Left lobe of liver (tissue), 2 donors: Measurements from ENCODE around the gene IFRD1. TPM values are rescaled to one million over a fixed set of nuclear protein-coding genes. Genes with fewer than 3 reads are reported as not detected.

Experiments
- ATAC-seq: fragments of 200-7000 bp; cut with Tn5 transposase; one replicate; pipeline ENCODE4 v1.9.1; 2020; ENCODE audit warnings: mild to moderate bottlenecking, moderate library complexity
- DNase-seq: peaks from one replicate; pipeline ENCODE4 v3.0.0-alpha.2; 2020; ENCODE audit warnings: low spot score
- total RNA-seq: library from RNA; stranded (reverse); gene quantifications from one replicate; pipeline ENCODE4 v1.2.1, GENCODE V29; 2021
- donor health status: DM: no; HTN: no; CAD: no; lungs with moderate emphysema.
- donor health status: DM: no; HTN: yes; CAD: no.

The IFRD1 gene, protein sequence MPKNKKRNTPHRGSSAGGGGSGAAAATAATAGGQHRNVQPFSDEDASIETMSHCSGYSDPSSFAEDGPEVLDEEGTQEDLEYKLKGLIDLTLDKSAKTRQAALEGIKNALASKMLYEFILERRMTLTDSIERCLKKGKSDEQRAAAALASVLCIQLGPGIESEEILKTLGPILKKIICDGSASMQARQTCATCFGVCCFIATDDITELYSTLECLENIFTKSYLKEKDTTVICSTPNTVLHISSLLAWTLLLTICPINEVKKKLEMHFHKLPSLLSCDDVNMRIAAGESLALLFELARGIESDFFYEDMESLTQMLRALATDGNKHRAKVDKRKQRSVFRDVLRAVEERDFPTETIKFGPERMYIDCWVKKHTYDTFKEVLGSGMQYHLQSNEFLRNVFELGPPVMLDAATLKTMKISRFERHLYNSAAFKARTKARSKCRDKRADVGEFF
- total RNA-seq = 27.6 TPM

DNA sequence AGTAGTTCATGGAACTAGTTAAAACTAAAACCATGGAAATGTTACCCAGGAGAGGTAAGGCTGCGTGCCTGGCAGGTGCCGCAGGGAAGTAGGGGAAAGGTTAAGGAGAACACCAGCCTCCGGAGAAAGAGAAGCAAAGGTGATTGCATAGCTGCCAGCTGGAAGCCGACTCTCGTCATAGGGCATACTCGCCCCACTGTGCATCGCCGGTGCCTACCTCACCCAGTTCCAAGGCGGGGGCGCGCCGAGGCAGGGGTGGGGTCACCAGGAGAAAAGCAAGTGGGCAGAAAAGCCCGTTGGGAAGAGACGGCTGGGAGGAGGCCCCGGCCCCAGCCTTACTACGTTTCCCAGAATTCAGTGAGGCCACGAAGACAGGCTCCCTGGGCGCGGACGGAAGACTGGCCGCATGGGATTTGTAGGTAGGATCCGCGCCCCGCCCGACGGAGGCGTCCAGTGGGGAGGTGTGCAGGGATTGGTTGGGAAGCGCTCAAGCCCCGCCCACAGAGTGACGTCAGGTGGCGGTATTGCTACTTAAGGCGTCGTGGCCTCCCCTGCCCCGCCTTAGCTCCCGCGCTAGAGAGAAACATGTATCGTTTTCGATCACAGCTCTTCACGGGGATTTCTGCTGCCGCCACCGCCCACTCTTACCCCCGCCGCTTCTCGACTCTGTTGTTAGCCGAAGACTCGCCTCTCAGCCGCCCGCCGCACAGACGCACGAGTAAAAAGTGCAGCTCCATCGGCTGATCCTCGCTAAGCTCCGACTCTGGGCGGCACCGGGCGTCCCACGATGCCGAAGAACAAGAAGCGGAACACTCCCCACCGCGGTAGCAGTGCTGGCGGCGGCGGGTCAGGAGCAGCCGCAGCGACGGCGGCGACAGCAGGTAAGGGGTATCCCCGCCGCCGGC lies at the start of gene IFRD1:
Gene IFRD1 (plus strand): TSS at position 559 of the 905 bp plus-strand sequence. CDS start 229 bp downstream, at position 788.
- ATAC-seq (peak; percentile 86), DNase-seq (peak; percentile 99)

DNA sequence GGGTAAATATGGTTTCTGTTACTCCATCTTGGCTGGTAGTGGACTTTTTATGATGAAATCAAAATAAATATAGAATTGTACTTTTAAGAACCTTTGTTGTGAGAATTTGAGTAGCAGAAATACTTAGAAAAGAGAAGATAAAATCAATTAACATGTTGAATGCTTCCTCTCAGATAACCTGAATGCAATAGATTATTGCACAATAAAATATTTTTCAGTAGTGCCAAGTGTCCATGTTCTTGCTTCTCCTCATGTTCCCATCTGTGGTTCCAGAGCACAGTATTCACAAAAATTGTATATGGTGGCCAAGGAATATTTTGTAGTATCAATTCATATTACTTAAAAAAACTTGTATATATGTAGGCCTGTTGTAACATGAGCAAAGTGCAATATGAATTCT lies 45.9 kb upstream of the IFRD1 start:
- no peak for DNase-seq
- ATAC-seq = no peak

DNA sequence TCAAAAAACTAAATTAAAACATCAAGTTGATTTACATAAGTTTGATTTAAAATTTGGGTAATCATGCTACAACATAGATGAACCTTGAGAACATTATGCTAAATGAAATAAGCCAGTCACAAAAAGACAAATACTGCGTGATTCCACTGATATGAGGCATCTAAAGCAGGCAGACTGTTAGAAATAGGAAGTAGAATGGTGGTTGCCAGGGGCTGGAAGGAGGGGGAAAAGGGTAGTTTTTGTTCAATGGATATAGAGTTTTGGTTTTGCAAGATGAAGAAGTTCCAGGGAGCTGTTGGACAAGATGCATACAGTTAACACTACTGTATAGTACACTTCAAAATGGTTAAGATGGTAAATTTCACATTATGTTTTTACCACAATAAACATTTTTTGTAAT lies 45.0 kb upstream of the IFRD1 start:
- DNase-seq = no peak
- ATAC-seq = no peak

DNA sequence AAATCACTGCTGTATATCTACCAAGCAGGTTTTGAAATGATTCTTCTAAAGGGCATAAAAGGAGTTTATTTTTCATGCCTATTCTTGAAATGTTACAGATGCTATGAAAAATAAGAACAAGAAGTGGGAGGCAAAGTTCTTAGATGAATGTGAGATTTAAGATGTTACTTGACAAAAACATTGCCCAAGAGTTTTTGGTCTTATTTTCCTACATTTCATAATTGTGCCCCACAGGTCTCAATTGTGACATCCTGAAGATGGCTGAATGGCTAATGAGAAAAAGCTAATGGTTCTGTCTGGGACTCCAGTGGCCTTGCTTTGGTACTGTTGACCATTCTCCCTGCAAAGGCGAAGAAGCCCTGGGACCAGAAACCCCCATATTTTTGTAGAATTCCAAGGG lies 43.0 kb upstream of the IFRD1 start:
- DNase-seq = no peak
- ATAC-seq = no peak

DNA sequence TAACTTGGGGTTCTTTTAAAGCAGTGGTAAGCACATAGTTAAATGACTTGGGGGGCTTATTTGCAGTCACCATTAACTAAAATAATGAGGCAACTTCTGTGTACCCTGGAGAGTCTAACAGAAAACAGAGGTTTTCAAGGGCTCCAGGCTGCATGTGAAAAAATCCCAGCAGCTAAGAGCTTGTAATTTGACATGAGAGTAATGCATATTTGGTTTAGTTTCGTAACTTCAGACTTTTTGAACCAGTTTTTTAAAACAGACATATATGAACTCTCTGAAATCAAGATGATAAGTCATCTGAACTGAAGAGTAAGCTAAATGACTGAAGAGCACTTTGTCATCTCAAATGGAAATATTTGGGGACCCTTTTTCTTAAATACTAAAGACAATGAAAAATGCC lies 40.2 kb upstream of the IFRD1 start:
- DNase-seq (no peak), ATAC-seq (no peak)

DNA sequence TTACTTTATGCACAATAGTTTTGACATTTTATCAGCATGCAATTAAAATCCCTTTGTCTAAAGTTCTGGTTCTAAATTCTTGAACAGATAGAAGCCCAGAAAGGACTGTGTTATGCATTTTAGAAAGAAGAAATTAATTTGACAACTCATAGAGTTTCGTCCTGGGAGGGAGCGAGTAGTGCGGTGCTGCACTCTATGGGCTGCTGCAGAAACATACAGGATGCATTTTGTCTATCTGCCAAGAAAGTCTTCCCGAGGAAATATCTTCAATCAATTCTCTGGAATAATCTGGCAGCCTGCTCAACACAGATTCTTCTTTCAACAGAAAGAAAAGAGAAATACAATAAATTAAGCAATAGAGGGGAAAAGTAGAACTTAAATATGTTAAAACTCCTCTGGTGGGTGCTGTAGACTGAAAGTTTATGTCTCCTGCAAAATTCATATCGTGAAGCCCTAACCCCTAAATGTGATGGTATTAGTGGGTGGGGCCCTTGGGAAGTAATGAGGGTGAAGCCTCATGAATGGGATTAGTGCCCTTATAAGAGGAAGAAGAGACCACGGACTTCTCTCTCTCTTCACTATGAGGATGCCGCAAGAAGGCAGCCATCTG lies 39.0 kb upstream of the IFRD1 start:
- peak; percentile 92 for ATAC-seq

DNA sequence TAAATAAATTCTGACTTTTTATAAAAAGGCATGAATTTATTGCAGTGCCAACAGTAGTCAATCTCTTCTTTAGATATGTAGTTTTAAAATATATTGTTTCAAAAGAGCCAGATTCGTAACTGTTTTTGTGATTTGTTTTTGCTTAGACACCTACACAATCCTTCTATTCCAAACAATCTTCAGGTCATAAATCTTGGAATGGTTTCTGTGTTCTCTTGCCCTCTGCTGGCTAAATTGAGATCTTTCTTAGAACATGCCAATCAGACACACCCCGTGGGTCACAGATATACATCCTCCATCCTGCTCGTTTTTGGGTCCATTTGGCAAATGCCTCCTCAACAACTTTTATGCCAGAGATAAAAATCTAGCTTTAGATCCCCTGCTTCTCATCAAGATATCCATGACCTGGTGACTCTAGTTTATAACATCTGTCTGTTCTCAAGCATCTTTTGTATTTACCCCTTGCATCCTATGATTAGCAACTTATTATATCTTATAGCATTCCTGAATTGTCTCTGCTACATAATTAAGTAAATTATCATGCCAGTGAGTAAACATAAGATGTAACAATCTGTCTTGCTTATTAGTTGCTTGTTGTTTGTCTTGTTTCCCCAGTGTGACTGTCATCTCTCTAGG lies 35.3 kb upstream of the IFRD1 start:
- ATAC-seq (peak; percentile 89), DNase-seq (no peak)

More for the DNA sequence above, 39.0 kb upstream of the IFRD1 start:
- no peak for DNase-seq

DNA sequence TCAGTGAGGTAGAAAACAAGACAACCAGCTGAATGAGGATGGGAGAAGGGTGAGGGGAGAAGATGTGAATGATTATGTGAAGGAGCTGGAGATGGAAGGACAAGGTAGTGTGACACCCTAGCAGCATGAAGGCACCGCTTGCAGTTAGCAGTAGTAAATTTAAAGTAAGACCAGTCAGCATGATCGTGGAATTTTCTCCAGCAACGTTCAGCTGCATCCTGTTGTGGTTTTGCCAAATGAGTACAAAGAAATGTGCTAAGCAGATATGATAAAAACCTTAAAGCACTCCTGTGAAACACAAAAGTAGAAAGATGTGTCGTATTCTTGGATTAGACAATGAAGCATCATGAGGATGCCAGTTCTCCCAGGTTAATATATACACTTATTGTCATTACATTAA lies 34.1 kb upstream of the IFRD1 start:
- no peak for ATAC-seq
- DNase-seq = no peak

DNA sequence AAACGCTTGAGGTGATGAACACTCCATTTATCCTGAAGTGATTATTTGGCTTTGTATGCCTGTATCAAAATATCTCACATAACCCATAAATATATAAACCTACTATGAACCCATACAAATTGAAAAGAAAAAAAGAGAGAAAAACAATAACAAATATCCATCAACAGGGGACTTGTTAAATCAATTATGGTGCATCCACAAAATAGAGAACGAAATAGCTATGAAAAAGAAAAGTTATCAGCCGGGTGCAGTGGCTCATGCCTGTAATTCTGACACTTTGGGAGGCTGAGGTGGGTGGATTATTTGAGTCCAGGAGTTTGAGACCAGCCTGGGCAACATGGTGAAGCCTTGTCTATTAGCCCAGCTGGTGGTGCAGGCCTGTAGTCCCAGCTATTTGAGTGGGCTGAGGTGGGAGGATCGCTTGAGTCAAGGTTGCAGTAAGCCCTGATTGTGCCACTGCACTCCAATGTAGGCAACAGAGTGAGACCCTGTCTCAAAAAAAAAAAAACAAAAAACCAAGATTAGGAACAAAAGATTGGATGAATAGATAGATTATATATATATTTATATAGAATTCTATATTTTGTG lies 30.6 kb upstream of the IFRD1 start:
- ATAC-seq = no peak
- no peak for DNase-seq

DNA sequence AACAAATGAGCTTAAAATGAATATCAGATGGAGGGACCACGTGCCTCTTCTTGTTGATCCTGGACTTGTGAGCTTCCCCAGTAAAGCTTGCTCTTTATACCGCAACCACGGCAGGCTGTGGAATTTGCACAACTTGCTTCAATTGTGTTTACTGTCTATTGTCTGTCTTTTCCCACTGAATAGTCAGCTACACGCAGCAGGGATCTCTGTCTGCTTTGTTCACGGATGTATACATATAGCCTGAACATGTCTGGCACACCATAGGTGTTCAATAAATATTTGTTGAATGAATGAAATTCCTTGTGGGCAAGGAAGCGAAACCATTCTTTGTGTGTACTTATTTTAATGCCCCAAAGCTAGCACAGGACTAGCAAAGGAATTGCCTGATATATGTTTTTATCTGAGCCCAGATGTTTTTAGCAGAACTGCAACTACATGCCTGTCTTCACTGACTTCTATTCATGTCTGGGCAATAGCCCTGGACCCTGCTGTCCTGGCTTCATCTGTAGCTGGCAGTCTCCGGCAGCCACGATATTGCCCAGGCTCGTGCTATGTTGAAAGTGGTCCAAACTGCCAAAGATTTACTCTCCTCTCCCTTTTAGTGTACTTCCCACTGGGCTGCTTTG lies 29.9 kb upstream of the IFRD1 start:
- ATAC-seq (no peak), DNase-seq (no peak)

DNA sequence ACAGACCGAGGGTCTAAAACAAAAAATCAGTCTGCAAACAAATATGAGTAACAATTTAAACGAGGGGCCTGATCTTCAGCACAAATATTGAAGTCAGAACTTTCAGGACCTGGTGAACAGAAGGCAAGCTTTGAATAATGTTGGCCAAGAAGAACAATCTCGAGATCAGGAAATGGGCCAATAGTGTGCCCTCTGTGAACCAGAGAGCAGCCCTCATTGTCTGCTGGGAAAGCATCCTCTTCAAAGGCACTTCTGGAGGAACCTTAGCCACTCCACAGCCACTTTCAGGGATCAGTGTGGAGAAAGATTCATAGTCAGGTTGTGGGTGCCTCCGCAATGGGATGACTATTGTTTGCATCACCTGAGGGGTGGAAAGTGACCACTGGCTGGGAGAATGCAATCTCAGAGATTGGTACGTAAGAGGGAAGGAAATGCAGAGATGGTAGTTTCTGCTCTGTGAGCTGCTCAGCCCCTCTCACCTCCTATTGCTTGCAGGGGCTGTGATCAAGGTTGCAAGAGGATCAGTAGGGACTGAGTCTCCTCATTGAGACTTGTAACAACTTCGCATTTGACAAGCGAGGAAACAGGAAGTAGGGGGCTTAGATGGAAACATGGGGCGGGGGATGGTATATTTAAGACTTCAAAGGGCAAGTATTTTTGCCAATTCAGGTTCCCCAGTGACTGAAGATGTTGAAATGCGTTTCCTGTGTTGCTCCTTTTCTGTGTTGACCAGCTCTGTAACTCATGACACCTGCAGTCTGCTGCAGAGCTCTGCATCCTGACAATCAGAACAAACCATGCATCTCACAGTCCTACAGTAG lies 28.4 kb upstream of the IFRD1 start:
- no peak for ATAC-seq

DNA sequence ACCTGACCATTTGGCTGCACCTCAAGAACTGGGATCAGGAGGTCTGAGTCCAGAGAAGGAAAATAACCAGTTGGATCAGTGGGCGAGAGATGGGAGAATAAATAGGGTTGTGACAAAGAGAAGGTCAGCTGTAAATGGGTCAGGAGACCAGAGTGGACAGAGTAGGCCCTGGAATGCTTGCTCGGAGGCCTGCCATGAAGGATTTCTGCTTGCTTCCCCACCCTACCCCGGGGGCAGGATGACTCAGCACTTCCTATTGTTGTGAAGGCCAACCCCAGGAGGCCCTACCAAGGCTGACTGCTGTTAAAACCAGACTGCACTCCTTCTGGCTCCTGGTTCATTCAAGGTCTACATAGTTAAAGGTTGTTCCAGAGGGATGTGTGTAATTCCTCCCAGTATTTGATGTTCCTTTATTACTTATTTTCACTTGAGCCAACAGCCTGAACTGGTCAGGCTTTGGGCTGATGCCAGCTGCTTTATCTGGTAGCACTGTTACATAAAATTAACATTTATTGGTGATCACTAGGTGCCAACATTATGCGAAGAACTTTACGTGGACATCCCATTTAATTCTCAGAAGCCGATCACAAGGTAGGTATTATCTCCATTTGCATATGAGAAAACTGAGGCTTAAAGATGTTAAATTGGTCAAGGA lies 27.3 kb upstream of the IFRD1 start:
- ATAC-seq = peak; percentile 36
- peak; percentile 55 for DNase-seq

More for the DNA sequence above, 28.4 kb upstream of the IFRD1 start:
- DNase-seq = no peak

DNA sequence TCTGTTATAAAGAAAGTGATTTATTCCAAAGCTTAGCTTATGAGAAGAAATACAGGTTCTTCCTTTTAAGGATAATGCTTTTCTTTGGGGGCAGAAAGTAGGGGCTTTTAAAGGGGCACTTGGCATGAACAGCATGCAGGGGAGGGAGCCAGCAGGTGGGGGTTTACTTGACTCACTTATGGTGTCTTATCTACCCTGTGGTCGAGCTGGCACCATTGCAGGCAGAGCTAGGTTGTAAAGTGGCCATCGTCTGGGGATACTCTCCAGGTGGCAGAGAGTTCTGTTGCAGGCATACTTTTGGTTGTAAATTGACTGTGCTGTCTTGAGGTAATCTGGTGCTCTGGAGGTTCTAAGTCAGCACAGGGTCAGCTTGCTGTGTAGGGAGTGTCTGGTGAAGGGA lies 26.3 kb upstream of the IFRD1 start:
- ATAC-seq = no peak
- DNase-seq = no peak

DNA sequence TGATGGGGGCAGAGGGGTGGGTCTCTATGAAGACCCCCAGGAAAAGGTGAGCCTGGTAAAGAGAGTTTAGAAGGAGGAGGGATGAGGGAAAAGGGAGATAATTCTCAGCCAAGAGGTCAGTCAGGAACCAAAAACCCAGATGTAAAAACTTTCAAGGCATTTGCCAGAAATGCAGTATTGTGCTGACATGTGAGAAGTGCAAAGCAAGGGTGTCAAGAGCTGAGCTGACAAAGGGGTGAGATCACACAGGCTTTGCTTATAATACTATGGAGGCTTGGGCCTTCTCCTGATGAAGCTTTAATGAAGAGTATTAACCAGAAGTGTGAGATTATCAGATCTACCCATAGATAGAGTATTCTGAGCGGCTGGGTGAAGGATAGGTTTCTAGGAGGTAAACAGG lies 22.3 kb upstream of the IFRD1 start:
- DNase-seq (no peak), ATAC-seq (no peak)

DNA sequence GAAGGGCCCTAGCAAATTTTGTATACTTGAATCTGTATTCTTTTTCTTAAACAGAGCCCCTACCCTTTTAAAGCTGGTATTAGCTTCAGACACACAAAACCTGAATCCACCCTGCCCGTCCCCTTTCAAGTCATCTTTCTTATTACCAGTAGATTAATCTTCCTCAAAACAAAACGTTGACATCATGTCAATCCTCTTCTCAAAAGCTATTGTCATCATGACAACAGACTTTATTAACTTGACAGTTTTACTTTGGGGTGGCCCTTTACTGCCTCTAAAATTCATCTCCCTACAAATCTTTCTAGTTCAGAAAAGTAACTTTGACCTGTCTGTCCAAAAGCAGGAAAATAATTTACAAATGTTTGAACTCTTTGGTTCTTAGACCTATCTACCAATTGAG lies 21.5 kb upstream of the IFRD1 start:
- no peak for ATAC-seq

DNA sequence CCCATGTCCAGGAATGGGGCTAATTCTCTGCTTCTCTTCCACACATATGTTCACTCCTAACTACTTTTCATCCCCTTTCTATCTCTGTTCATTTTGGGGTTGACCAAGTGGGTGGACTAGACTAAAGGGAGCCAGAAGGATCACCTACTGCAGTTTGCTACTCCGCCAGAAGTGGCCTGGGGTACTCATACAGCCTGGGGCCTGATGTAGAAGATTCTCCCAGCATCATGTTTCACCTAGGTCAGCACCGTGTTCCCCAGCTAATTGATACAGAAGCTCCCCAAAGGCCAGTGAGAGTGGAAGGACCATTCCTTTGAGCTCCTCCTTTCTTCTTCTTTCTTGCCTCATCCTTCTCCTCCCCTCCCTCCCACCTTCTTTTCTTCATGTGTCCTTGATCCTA lies 19.6 kb upstream of the IFRD1 start:
- no peak for ATAC-seq
- DNase-seq = no peak

More for the DNA sequence above, 21.5 kb upstream of the IFRD1 start:
- no peak for DNase-seq

DNA sequence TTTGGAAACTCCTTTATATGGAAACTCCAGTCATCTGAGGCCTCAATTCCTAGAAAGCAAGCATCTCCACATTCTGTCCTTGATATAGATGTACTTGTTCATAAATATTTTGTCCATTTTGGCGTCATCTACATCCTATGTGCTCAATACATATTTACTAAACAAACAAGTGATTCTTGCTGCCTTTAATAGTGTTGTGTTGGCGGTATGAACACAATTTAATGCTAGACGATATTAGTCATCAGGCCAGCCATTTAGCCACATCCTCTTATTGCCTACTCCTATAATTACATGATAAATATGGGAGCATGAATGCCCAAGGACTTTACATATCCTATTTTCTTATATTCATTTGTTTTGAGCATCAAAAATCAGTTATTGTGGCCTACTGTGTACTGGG lies 18.5 kb upstream of the IFRD1 start:
- no peak for DNase-seq
- ATAC-seq = no peak

DNA sequence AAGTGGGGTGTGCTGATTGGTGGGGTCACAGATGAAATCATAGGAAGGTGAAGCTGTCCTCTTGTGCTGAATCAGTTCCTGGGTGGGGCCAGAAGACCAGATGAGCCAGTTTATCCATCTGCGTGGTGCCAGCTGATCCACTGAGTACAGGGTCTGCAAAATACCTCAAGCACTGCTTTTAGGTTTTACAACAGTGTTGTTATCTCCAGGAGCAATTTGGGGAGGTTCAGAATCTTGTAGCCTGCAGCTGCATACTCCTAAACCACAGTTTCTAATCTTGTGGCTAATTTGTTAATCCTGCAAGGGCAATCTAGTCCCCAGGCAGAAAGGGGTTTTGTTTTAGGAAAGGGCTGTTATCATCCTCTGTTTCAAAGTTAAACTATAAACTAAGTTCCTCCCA lies 17.0 kb upstream of the IFRD1 start:
- DNase-seq (no peak), ATAC-seq (no peak)

DNA sequence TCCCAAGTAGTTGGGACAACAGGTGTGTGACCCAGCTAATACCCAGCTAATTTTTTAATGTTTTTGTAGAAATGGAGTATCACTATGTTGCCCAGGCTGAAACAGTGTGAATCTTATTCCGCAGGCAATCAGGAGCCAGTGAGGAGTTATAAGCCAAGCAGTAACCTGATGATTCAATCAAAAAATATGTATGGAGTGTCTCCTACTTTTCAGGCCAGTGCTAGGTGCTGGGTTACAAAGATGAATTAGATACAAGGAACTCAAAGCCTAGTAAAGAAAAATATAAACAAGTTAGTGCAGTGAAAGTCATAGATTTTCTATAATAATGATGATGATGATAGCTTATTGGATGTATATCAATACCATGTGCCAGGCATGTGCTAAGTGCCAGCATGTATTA lies 13.2 kb upstream of the IFRD1 start:
- ATAC-seq (no peak), DNase-seq (no peak)
